Measurements from ENCODE around the gene OR56A5. TPM values are rescaled to one million over a fixed set of nuclear protein-coding genes. Genes with fewer than 3 reads are reported as not detected.
"Not testable (repeated sequence)": the region's sequence is repeated elsewhere in the genome, so short reads cannot be mapped to it uniquely, and the experiment has no call there.

The OR56A5 gene
- total RNA-seq, 2 experiments from 2014 or later = not detected

- H3K4me3 Mint-ChIP-seq, H3K27ac Mint-ChIP-seq, H3K36me3 Mint-ChIP-seq, H3K27me3 Mint-ChIP-seq, DNase-seq, H3K4me1 Mint-ChIP-seq: not testable (repeated sequence)
- H3K9me3 Mint-ChIP-seq = peaks cover 21% of the 10 kb centered on the region
These were observed 7.5 kb downstream of the OR56A5 start for GRCh38 chr11:5960704-5961320.

GRCh38 chr11:5955586-5955985 is 12.7 kb downstream of the OR56A5 start:
- Mint-ChIP-seq H3K36me3 (no peaks in the 10 kb centered on the region), H3K4me1 (no peaks in the 10 kb centered on the region)

GRCh38 chr11:5941951-5942350 is 26.3 kb downstream of the OR56A5 start, which contains the start of gene OR56A3:
TSS of gene OR56A3 (plus strand) at chr11:5942251. CDS start at chr11:5947347, 5,096 bp downstream.
- Mint-ChIP-seq H3K27ac (no peak within 1 kb of the TSS), H3K4me1 (no peaks in the 10 kb centered on the region), H3K9me3 (no peaks in the 10 kb centered on the region)

More at GRCh38 chr11:5955586-5955985, 12.7 kb downstream of the OR56A5 start:
- DNase-seq = no peak
- peaks cover 2% of the 10 kb centered on the region for H3K9me3 Mint-ChIP-seq
- no peak overlapping the region for H3K27ac Mint-ChIP-seq
- H3K4me3 Mint-ChIP-seq = no peak overlapping the region
- H3K27me3 Mint-ChIP-seq = peaks cover 3% of the 10 kb centered on the region

GRCh38 chr11:5940748-5941147 is 27.5 kb downstream of the OR56A5 start:
- no peak overlapping the region for H3K27ac Mint-ChIP-seq
- no peaks in the 10 kb centered on the region for H3K4me1 Mint-ChIP-seq
- H3K27me3 Mint-ChIP-seq = peaks cover 19% of the 10 kb centered on the region
- no peak for DNase-seq
- no peak overlapping the region for H3K4me3 Mint-ChIP-seq
- no peaks in the 10 kb centered on the region for H3K36me3 Mint-ChIP-seq
- H3K9me3 Mint-ChIP-seq = no peaks in the 10 kb centered on the region

More at GRCh38 chr11:5941951-5942350, 26.3 kb downstream of the OR56A5 start, which contains the start of gene OR56A3:
- Mint-ChIP-seq H3K27me3 (peaks cover 19% of the 10 kb centered on the region), H3K36me3 (no peaks in the 10 kb centered on the region), H3K4me3 (no peak within 1 kb of the TSS)
- no peak for DNase-seq

- DNase-seq = no peak
- Mint-ChIP-seq H3K27ac (no peak overlapping the region), H3K9me3 (no peaks in the 10 kb centered on the region), H3K4me3 (no peak overlapping the region), H3K4me1 (no peaks in the 10 kb centered on the region), H3K36me3 (no peaks in the 10 kb centered on the region), H3K27me3 (peaks cover 9% of the 10 kb centered on the region)
These were observed 29.7 kb downstream of the OR56A5 start for GRCh38 chr11:5938603-5938965.

GRCh38 chr11:5937868-5938602 is 30.3 kb downstream of the OR56A5 start:
- H3K4me3 Mint-ChIP-seq = no peak overlapping the region
- H3K36me3 Mint-ChIP-seq = no peaks in the 10 kb centered on the region
- no peak overlapping the region for H3K27ac Mint-ChIP-seq
- H3K27me3 Mint-ChIP-seq = peaks cover 8% of the 10 kb centered on the region
- DNase-seq = no peak
- no peaks in the 10 kb centered on the region for H3K4me1 Mint-ChIP-seq
- no peaks in the 10 kb centered on the region for H3K9me3 Mint-ChIP-seq

GRCh38 chr11:5933116-5933515 is 35.2 kb downstream of the OR56A5 start:
- Mint-ChIP-seq H3K9me3 (peaks cover 12% of the 10 kb centered on the region), H3K27ac (no peak overlapping the region), H3K27me3 (peaks cover 6% of the 10 kb centered on the region), H3K36me3 (peaks cover 2% of the 10 kb centered on the region), H3K4me1 (no peaks in the 10 kb centered on the region), H3K4me3 (no peak overlapping the region)
- no peak for DNase-seq

GRCh38 chr11:5932671-5933070 is 35.6 kb downstream of the OR56A5 start:
- no peak for DNase-seq
- H3K27ac Mint-ChIP-seq = no peak overlapping the region

GRCh38 chr11:5931061-5931460 is 37.2 kb downstream of the OR56A5 start:
- Mint-ChIP-seq H3K9me3 (peaks cover 16% of the 10 kb centered on the region), H3K27me3 (no peaks in the 10 kb centered on the region), H3K4me3 (no peak overlapping the region), H3K4me1 (no peaks in the 10 kb centered on the region), H3K27ac (no peak overlapping the region), H3K36me3 (peaks cover 2% of the 10 kb centered on the region)
- DNase-seq = no peak

More at GRCh38 chr11:5932671-5933070, 35.6 kb downstream of the OR56A5 start:
- Mint-ChIP-seq H3K4me3 (no peak overlapping the region), H3K36me3 (peaks cover 2% of the 10 kb centered on the region), H3K9me3 (peaks cover 12% of the 10 kb centered on the region), H3K4me1 (no peaks in the 10 kb centered on the region), H3K27me3 (peaks cover 1% of the 10 kb centered on the region)

- H3K36me3 Mint-ChIP-seq = peaks cover 2% of the 10 kb centered on the region
- H3K9me3 Mint-ChIP-seq = peaks cover 16% of the 10 kb centered on the region
- no peak overlapping the region for H3K4me3 Mint-ChIP-seq
- no peaks in the 10 kb centered on the region for H3K27me3 Mint-ChIP-seq
- no peak overlapping the region for H3K27ac Mint-ChIP-seq
- DNase-seq = no peak
- no peaks in the 10 kb centered on the region for H3K4me1 Mint-ChIP-seq
These were observed 37.7 kb downstream of the OR56A5 start for GRCh38 chr11:5930614-5931013.

- H3K9me3 Mint-ChIP-seq = peaks cover 17% of the 10 kb centered on the region
- H3K4me3 Mint-ChIP-seq = no peak overlapping the region
- no peak overlapping the region for H3K27ac Mint-ChIP-seq
- H3K4me1 Mint-ChIP-seq = no peaks in the 10 kb centered on the region
- peaks cover 2% of the 10 kb centered on the region for H3K36me3 Mint-ChIP-seq
- DNase-seq = no peak
- H3K27me3 Mint-ChIP-seq = no peaks in the 10 kb centered on the region
These were observed 38.5 kb downstream of the OR56A5 start for GRCh38 chr11:5929571-5930368.

- H3K27ac Mint-ChIP-seq = no peak overlapping the region
- H3K27me3 Mint-ChIP-seq = no peaks in the 10 kb centered on the region
- H3K9me3 Mint-ChIP-seq = peaks cover 24% of the 10 kb centered on the region
- H3K4me3 Mint-ChIP-seq = no peak overlapping the region
- DNase-seq = no peak
- H3K4me1 Mint-ChIP-seq = no peaks in the 10 kb centered on the region
- peaks cover 2% of the 10 kb centered on the region for H3K36me3 Mint-ChIP-seq
These were observed 39.5 kb downstream of the OR56A5 start for GRCh38 chr11:5928811-5929210.

- H3K9me3 Mint-ChIP-seq = peaks cover 26% of the 10 kb centered on the region
- no peak overlapping the region for H3K4me3 Mint-ChIP-seq
- H3K36me3 Mint-ChIP-seq = peaks cover 2% of the 10 kb centered on the region
- no peaks in the 10 kb centered on the region for H3K4me1 Mint-ChIP-seq
- no peaks in the 10 kb centered on the region for H3K27me3 Mint-ChIP-seq
- no peak overlapping the region for H3K27ac Mint-ChIP-seq
- DNase-seq = no peak
These were observed 40.0 kb downstream of the OR56A5 start for GRCh38 chr11:5928271-5928670.

GRCh38 chr11:5923794-5924193 is 44.5 kb downstream of the OR56A5 start:
- H3K9me3 Mint-ChIP-seq = peaks cover 25% of the 10 kb centered on the region
- H3K4me3 Mint-ChIP-seq = no peak overlapping the region
- peaks cover 3% of the 10 kb centered on the region for H3K4me1 Mint-ChIP-seq
- no peaks in the 10 kb centered on the region for H3K36me3 Mint-ChIP-seq
- DNase-seq = no peak
- H3K27me3 Mint-ChIP-seq = no peaks in the 10 kb centered on the region
- no peak overlapping the region for H3K27ac Mint-ChIP-seq

GRCh38 chr11:5923427-5923776 is 44.9 kb downstream of the OR56A5 start:
- Mint-ChIP-seq H3K4me1 (peaks cover 3% of the 10 kb centered on the region), H3K27ac (no peak overlapping the region), H3K36me3 (no peaks in the 10 kb centered on the region), H3K9me3 (peaks cover 23% of the 10 kb centered on the region), H3K27me3 (no peaks in the 10 kb centered on the region), H3K4me3 (no peak overlapping the region)
- DNase-seq = no peak
